Measurements from ENCODE around the gene ADCY9. TPM values are rescaled to one million over a fixed set of nuclear protein-coding genes. Genes with fewer than 3 reads are reported as not detected.
A peak's percentile ranks its signal among the peaks of the same experiment; 100 is the strongest.

ADCY9 gene
- total RNA-seq, 1 experiment from 2014 or later: 10.5 TPM

GRCh38 chr16:3948378-3948995 lies 167.8 kb downstream of the ADCY9 start:
- Histone ChIP-seq H3K4me3 (no peak overlapping the region), H2AFZ (no peak overlapping the region), H3F3A (ENCODE audit: insufficient read depth, low read depth) (no peaks in the 10 kb centered on the region), H3K4me2 (no peak overlapping the region), H3K4me1 (replicated peaks; ENCODE audit: insufficient read depth) (0 out of 2 replicates have a peak, but pooled peaks cover 4% of the 10 kb centered on the region), H3K27me3 (ENCODE audit: insufficient read depth, low read depth) (peaks cover 5% of the 10 kb centered on the region; the same call in 1 of the 2 replicates), H3K27ac (no peak overlapping the region), H3K9me2 (ENCODE audit: insufficient read depth) (no peaks in the 10 kb centered on the region), H3K79me2 (ENCODE audit: low read depth) (no peaks in the 10 kb centered on the region), H3K9me3 (ENCODE audit: insufficient read depth, low read depth) (no peaks in the 10 kb centered on the region), H4K20me1 (ENCODE audit: insufficient read depth) (no peaks in the 10 kb centered on the region), H3K36me3 (ENCODE audit: low read depth) (no peaks in the 10 kb centered on the region)
- intact Hi-C loops (cut with micrococcal nuclease; ENCODE audit: unreplicated experiment): no loop called here
- DNase-seq: no peak
- BruUV-seq (replicated peaks): no TSS peak
- no peak for TF ChIP-seq CTCF (conservative IDR thresholded peaks at IDR 0.05)
- TF ChIP-seq EZH2 (IDR thresholded peaks at IDR 0.05; ENCODE audit: low read depth): no peak
- POLR2A ChIA-PET (ENCODE audit: unreplicated experiment): no interaction called here
- CTCF ChIA-PET: no interaction called here

DNA sequence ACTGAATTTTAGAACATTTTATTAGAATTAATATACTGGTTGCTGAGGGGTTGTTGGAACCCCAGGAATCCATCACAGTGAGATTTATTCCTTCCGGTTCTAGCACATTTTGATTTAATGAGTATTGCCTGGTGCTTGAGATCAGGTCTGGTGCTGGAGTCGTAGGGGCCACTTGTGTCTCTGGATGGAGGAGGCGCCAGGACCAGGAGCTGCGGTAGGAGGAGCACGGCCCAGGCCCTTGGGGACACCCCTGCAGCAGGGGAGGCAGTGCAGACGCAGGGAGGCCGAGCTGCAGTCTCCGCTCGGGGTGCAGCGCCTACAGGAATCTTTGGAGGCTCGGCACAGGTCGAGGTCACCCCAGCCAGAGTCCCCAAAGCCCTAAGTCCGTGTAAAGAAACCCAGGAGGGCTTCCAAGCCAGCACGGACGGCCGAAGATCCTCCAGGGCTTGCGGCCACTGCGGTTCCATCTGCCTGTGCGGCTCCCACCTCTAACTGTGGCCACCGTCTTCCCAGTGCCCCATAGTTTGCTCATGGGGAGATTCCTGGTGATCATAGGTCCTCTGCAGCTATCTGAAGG lies 169.6 kb downstream of the ADCY9 start:
- CTCF ChIA-PET: interaction anchor here (0.8 kb wide), 2 partner anchors 24 to 848 kb away, joined by 8 to 9 read pairs; partner anchors contain the start of gene ZSCAN10
- H3K9me3 ChIP-seq (ENCODE audit: insufficient read depth, low read depth): no peaks in the 10 kb centered on the region

More for the DNA sequence above, 169.6 kb downstream of the ADCY9 start:
- Histone ChIP-seq H3K36me3 (ENCODE audit: low read depth) (no peaks in the 10 kb centered on the region), H3K27me3 (ENCODE audit: insufficient read depth, low read depth) (peaks cover under 1% of the 10 kb centered on the region; the same call in 1 of the 2 replicates), H3K79me2 (ENCODE audit: low read depth) (no peaks in the 10 kb centered on the region), H3K4me3 (no peak overlapping the region), H2AFZ (no peak overlapping the region), H3K4me1 (replicated peaks; ENCODE audit: insufficient read depth) (0 out of 2 replicates have a peak, but pooled peaks cover 4% of the 10 kb centered on the region), H3F3A (ENCODE audit: insufficient read depth, low read depth) (no peaks in the 10 kb centered on the region), H3K27ac (no peak overlapping the region), H3K4me2 (peak overlapping the region; percentile 2; the same call in 1 of the 2 replicates), H3K9me2 (ENCODE audit: insufficient read depth) (no peaks in the 10 kb centered on the region), H4K20me1 (ENCODE audit: insufficient read depth) (no peaks in the 10 kb centered on the region)
- POLR2A ChIA-PET (ENCODE audit: unreplicated experiment): interaction anchor here (0.6 kb wide), 1 partner anchor 447 kb away, joined by 3 read pairs; no protein-coding TSS in a partner anchor
- no peak for TF ChIP-seq EZH2 (IDR thresholded peaks at IDR 0.05; ENCODE audit: low read depth)
- TF ChIP-seq CTCF (conservative IDR thresholded peaks at IDR 0.05): no peak
- BruUV-seq (replicated peaks): no TSS peak
- DNase-seq: no peak
- intact Hi-C loops (cut with micrococcal nuclease; ENCODE audit: unreplicated experiment): no loop called here

All from PC-9 (cell line).